CD4-positive, alpha-beta T cell treated with Interleukin-17A for 1 hour (primary cell): ENCODE results near the gene PLCB2.
A peak's percentile ranks its signal among the peaks of the same experiment; 100 is the strongest.

Experiments used
- DNase-seq: peaks from one replicate; pipeline ENCODE4 v3.0.0-alpha.2; 2020

The PLCB2 gene

DNA sequence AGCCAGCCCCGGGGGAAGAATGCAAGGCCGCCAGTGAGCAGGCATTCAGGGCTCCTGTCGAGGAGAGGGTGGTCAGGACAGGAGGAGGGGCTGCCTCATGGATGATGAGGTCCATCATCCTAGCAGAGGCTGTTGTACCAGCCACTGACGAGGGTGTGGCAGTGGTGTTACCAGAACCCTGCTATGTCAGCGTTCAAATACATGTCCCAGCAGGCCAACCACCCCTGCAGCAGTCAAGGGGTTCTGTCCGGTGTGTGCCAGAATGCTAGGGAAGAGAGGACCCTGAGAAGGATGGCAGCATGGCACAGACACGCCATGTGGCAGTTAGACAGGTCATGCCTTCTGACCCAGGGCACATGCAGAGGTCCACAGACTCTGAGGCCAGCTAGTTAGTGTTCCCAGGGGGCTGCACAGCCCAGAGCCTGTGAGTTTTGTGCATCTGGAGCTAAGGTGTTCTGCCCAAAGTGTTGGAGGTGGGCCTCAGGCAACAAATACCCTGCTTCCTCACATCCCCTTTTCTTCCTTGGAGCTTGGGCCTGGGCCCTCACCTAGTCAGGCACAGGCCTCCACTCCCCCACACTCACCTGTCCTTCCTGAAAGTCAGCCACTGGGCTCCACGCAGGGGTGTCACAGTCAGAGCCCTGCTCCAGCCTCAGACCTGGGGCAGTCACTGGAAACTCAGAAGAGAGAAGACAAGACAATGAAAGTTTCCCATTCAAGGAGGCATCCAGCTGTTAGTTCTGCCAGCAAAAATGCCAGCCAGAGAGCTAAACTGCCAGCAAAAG is 61.0 kb downstream of the PLCB2 start:
- no peak for DNase-seq

DNA sequence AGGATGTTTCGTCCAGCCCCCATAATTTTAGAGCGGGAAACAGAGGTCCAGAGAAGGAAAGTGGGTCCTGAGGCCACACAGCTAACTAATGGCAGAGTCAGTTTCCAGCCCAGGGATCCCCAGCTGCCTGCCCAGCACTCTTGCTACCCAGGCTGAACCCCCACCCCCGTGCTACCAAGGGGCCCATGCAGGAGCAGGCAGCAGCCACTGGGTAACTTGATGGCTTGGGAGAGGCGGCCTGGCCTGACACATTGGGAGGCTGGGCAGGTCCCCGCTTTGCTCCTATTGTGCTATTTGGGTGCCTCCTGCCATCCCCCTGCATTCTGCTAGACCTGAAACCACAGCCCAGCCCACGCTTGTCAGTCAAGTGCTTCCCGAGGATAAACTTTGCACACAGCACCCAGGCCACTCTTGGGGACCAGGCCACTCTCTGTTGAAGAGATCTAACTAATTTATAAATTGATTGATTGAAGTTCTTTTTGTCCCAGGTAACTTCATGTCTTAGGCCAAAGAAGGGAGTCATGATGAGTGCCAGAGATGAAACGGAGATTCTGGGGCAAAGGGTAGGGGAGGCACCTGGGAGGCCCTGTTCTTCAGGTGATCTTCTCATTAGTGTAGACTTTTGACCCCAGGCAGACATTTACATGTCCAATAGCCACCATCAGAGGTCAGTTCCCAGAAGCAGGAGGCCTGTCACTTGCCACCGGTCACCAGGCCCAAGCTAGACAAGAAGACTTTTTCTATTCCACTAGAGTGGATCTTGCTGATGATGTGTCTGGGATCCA is 61.9 kb downstream of the PLCB2 start:
- no peak for DNase-seq

DNA sequence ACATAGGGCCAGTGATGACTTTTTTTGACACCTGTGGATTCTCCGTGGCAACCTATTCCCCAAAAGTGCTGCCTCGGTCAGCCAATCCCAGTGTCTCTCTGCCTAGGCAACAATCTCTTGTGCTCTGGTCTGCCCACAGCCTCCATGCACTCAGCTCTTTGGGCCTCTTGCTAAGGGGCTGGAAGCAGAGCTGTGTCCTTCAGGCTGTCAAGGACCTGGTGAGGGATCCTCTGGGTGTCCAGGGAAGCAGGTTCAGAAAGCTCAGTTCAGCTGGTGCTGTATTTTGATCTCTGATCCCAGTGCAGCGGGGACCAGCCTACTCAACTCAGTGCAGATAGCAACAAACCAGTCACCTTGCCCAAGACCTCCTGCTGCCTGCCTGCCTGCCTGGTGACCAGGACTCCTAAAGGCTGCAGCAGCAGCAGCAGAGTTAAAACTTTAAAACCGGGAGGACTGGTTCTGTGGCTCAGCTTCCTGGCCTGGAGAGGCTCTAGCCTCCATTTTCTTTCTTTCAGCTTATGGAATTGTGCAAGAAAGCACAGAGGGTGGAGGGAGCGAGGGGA is 62.7 kb downstream of the PLCB2 start:
- no peak for DNase-seq

DNA sequence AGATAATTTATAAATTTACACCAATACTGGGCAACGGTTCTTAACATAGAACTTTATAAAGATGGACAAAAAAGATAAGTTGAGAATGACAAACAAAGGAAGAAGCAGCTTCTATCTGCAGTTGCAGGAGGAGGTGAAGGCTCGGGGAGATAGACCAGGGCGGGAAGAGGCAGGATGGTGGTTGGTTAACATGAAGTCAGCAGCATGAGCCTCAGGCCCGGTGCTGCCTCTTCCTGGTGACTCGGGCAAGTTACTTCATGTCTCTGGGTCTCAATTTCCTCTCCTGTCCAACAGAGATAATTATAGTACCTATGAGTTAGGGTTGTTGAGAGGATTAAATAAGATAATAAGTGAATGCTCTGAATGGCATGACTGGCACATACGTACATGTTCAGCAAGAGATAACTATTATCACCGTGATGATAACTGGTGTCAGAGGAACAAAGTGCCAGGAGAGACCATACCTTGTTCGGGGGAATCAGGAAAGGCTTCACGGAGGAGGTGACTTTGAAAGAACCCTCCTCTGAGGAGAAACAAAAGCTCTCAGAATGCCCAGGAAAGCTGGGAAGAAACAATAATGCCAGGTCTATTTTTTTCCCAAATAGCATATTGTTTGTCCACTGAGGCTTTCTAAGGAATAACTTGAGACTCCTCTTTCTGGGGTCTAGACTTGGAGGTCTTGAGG is 64.5 kb downstream of the PLCB2 start:
- no peak for DNase-seq

DNA sequence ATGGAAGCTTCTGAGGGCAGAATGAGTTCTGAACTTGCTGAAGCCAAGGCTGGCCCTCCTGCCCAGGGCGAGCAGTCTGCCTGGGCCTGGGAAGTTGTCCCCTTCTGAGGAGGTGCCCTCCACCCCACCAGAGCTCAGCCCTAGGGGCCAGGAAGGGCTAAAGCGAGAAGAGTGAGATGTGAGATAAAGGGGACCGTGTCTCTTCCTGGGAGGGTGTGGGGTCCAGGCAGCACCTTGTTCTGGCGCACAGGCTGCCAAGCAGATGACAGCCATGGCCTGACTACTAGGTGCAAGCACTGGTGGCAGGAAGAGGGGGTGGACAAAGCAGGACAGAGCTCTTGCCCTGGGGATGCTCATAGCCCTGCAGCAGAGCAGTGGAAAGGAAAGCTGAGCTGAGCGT is 65.1 kb downstream of the PLCB2 start:
- DNase-seq, result no peak

DNA sequence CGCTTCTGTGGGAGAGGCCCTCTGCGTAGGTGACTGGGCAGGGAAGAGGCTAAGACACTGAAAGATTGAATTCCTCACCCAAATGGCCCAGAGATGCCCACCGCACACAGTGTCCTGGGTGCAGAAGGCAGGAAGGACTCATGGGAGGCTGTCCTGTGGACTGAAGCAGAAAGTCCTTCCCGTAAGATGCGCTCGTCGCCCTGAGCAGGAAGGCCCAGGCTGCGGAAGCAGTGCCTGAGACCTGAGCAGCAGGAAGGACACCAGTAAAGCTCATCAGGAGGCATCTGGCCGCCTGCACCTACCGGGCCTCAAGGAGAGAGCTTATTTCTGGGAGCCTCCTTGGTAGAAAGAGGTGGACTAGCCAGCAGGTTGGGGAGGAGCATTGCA is 65.5 kb downstream of the PLCB2 start:
- DNase-seq, result no peak

DNA sequence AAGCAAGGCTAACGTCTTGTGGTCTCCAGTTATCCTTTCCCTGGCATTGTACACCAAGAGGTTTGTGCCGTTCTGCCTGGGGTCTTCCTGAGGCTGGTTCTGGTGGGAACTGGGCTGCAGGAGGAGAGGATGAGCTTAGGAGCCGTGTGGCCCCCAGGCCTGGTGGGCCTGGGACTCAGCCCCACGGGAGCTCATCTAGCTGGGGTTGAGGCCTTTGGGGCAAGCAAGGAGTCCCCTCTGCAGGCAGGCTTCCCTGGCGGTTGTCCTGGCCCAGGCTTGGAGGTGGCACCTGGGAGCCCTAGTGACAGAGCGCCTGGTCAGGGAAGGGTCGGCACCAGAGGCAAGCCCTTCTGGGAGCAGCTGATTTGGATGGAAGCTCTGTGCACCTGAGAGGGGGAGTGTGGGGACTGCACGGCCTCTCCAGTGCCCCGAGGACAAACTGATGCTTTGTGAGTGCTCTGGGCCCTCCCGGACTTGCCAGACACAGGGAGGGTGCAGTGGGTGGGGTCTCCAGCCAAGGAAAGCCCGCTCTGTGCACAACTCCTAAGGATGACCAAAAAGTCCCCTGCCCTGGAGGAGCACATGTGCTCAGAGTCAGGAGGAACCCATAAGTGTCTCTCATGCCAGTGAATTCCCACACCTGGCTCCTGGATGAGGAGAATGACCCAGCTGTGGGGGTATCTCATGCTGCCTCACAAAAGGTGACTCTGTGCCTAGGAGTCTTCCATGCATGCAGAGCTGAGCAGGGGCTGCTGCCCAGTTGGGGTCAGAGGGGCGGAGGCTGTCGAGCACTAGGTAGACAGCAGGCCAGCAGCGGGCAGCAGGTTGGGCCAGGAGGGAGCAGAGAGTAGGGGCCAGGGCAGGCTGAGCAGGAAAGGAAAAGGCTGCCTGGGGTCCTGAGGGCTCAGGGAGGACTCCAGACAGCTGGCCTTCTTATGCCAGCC is 66.2 kb downstream of the PLCB2 start:
- DNase-seq, result no peak

DNA sequence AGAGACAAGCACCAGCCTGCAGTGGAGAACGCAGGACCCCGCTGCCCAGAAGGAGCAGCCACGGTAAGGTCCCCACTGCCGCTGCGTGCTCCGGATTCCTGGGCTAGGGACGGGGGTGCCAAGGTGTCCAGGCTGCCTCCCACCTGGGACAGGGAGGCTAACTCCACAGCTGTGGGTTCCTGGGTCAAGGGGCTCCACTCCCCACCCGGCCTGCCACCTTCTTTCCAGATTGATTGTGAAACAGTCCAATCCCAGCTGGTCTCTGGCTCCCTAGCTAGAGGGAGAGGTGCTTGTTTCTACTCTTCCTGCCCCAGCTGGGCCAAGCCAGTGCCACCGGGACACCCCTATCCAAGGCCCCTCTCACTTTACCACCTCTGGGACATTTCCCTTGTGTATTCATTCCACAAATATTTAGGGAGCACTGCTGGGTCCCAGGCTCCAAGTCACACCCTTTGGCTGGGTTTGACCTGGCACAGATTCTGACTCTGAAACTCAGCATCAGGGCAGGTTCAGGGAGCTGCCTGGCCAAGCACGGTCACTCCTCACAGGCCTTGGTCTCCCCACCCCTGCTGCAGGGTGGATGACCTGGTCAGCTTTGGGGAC is 67.0 kb downstream of the PLCB2 start:
- no peak for DNase-seq

DNA sequence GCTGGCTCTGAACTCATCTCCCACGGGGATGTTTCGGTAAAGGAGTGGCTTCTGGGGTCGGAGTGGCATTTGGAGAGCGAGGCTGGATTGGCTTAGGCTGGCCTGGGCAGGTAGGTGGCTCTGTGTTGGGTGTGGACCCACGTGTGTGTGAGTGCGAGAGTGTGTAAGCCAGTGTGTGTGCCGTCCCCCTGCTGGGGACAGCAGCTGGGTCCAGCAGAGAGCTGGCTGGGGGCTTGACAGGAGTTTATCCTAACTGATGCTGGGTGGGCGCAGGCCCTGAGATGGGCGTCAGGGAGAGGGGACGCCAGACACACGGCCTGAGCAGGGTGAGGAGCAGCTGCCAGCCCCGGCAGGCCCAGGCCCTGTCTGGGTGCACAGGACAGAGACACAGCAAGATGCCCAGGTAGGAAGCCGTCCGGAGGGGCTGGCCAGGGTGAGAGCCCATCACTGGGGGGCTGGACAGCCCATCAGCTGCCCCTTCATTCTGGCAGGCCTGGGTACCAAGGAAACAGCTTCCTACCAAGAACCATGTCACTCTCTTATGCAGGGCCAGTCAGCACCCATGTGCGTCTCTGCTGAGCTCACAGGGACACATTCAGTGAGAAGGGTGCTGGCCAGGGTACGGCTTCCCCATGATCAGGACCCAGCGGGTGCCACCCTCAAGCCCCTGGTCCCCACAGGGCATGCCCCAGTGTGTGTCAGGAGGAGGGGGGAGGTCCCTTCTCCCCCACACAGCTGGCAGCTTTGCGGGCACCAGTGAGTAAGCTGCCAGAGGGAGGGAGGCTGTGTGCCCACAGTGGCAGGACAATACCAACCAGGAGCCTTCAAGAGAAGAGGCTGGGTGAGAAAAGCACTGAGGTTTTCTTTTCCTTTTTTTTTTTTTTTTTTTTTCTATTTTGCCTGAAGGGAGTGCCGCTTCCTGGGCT is 67.8 kb downstream of the PLCB2 start:
- DNase-seq, result no peak

DNA sequence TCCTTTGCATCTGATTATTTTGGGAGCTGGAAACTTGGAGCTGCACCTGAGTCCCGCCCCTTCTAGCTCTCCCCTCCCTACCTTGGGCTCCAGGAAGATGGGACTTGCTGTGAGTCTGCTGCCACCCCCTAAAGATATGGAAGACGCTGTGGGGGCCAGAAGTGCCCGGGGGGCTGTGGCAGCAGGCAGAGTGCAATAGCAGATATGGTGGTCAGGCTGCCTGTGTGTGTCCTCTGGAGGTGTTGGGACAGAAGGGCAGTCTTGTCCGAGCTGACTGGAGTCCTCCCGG is 68.4 kb downstream of the PLCB2 start:
- DNase-seq, result no peak

DNA sequence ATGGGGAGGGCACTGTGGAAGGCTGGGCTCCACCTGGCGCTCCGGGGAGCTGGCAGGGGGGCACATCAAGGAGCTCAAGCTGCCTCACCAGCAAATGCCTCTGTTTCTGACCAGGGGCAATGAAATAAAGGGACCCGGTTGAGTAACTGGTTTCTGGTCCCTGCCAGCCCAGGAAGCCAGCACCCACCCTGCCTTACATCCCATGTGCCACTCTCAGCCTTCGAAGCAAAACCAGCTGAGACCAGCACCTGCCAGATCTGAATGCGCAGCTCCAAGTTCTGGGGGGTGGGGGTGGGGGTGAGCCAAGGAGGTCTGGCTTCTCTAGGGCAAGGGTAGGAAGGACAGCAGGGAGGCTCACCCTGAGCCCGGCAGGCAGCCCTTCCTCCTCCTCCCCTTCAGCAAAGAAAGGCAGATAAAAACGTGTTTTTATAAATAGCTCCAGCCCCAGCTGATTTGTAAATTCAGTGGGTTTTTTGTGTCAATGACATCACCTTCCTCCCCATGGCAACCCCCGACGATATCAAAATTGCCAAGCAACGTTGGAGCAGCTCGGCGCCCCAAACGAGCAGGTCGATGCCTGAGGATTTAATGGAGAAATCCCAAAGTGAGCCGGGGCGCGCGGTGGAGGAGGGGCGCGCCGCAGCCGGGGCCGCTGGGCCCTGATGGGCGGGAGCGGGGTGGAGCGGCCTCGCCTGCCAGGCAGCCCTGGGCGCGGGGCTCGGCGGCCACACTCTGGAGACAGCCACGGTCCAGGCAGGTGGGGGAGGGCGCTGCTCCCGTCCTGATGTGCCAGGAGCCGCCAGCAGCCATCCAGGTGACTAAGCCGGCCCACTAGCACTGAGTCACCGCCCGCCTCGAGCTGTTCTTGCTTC is 69.0 kb downstream of the PLCB2 start, which contains the start of gene PAK6:
PAK6 (plus strand) TSS at position 532 of the 872 bp plus-strand sequence. CDS start 25,723 bp downstream, outside the sequence.
- peak; percentile 25 for DNase-seq
